Endothelial cell of umbilical vein (primary cell): ENCODE data around the gene TRPV6.

ENCODE experiments used
- EZH2 ChIP-seq: IDR thresholded peaks from 2 replicates; pipeline ENCODE4 v1.6.1; 2012; ENCODE audit warnings: borderline replicate concordance, low read depth, mild to moderate bottlenecking, moderate library complexity, low read length, inconsistent platforms; ENCODE audit not compliant: severe bottlenecking
- JUN ChIP-seq: IDR thresholded peaks from 2 replicates; pipeline ENCODE4 v1.6.1; 2011; ENCODE audit warnings: borderline replicate concordance, low read depth; ENCODE audit not compliant: insufficient read length, insufficient read depth
- POLR2A ChIP-seq: IDR thresholded peaks from 2 replicates; pipeline ENCODE4 v1.6.1; 2012; ENCODE audit warnings: low read depth, mild to moderate bottlenecking, control low read depth, low read length
- TF ChIP-seq, protein P1 (sequence below), 2 donors: IDR thresholded peaks; 1 replicate in 1 of 2; 2 replicates in 1 of 2; pipeline ENCODE4 v1.5.1; 2011; ENCODE audit warnings: low read length in 2 of 2, mild to moderate bottlenecking in 2 of 2, moderate library complexity in 2 of 2, control low read depth in 1 of 2, inconsistent platforms in 1 of 2, low read depth in 1 of 2; ENCODE audit not compliant: insufficient read depth in 1 of 2; ENCODE audit errors: extremely low read depth in 1 of 2
- TF ChIP-seq, protein P2 (sequence below): IDR thresholded peaks from 2 replicates; pipeline ENCODE4 v1.6.1; 2011; ENCODE audit not compliant: insufficient read depth, insufficient read length

DNA sequence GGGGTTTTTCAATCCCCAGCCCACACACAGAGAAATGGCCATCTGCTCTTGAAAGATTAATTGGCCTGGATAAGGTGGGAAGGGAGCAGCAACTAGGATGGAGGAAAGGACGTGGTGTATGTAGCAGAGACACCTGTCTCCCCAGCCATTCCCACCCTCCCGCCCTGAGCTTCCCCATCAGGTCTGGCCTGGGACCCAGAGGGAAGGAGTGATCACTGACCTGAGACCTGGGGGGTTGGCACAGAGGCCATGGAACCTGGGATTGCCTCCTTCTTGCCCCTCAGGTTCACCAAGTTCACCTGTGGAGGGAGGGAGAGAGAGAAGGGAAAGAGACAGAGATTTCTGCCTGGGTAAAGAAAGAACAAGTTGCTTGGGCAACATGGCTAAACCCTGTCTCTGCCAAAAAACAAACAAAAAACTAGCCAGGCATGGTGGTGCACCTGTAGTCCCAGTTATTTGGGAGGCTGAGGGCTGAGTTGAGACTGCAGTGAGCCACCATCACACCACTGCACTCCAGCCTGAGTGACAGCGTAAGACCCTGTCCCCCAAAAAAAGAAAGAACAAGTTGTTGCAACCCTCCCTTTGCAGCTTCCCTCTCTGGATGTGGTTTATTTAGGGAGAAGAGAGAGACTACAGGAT lies 11.3 kb upstream of the TRPV6 start:
- TF ChIP-seq, protein P1, sequence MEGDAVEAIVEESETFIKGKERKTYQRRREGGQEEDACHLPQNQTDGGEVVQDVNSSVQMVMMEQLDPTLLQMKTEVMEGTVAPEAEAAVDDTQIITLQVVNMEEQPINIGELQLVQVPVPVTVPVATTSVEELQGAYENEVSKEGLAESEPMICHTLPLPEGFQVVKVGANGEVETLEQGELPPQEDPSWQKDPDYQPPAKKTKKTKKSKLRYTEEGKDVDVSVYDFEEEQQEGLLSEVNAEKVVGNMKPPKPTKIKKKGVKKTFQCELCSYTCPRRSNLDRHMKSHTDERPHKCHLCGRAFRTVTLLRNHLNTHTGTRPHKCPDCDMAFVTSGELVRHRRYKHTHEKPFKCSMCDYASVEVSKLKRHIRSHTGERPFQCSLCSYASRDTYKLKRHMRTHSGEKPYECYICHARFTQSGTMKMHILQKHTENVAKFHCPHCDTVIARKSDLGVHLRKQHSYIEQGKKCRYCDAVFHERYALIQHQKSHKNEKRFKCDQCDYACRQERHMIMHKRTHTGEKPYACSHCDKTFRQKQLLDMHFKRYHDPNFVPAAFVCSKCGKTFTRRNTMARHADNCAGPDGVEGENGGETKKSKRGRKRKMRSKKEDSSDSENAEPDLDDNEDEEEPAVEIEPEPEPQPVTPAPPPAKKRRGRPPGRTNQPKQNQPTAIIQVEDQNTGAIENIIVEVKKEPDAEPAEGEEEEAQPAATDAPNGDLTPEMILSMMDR (IDR thresholded peaks at IDR 0.05; ENCODE audit: extremely low read depth in 1 of 2, insufficient read depth in 1 of 2, low read depth in 1 of 2, low read length in 2 of 2), result no peak
- TF ChIP-seq, protein P2, sequence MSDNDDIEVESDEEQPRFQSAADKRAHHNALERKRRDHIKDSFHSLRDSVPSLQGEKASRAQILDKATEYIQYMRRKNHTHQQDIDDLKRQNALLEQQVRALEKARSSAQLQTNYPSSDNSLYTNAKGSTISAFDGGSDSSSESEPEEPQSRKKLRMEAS, result no peak
- TF ChIP-seq EZH2 (no peak), JUN (no peak), POLR2A (no peak)
